NCI-H69 (cell line): ENCODE results near the gene PPFIA4.

Source experiments
- DNase-seq: peaks from one replicate; lab custom pipeline; 2025; lab: John Stamatoyannopoulos, UW

The PPFIA4 gene

GRCh38 chr1:203126866-203127665 is 100.8 kb downstream of the PPFIA4 start:
- DNase-seq: no peak

- peak; percentile 78 for DNase-seq
These were observed 101.6 kb downstream of the PPFIA4 start, which contains the start of gene ADORA1 for GRCh38 chr1:203127666-203128430. TSS of gene ADORA1 (plus strand) at chr1:203127726. CDS start at chr1:203128842, 1,116 bp downstream.

DNA sequence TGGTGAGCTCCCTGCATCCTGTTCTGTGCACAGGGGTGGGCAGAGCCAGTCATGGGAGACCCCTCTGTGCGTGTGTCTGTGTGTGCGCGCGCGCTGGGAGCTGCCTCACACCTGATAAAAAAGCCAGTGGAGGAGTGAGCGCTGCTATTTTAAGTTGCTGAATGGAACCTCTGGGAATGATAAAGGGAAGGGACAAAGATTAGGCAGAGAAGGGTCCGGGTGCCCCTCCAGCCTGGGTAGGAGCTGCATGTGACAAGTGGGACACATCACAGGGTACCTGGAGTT is 102.1 kb downstream of the PPFIA4 start:
- no peak for DNase-seq
